BLaER1 (cell line): ENCODE data around the gene TBC1D10A.

Experiments used
- H3K27ac ChIP-seq: shearing (Covaris generic); formaldehyde crosslinking; 2 replicates; pipeline ENCODE4 v1.8.1; 2022
- H3K27me3 ChIP-seq: shearing (Covaris generic); formaldehyde crosslinking; 2 replicates; pipeline ENCODE4 v1.8.1; 2022
- H3K36me3 ChIP-seq: shearing (Covaris generic); formaldehyde crosslinking; 2 replicates; pipeline ENCODE4 v1.8.1; 2022
- H3K4me1 ChIP-seq: shearing (Covaris generic); formaldehyde crosslinking; 2 replicates; pipeline ENCODE4 v1.8.1; 2022
- H3K4me2 ChIP-seq: shearing (Covaris generic); formaldehyde crosslinking; 2 replicates; pipeline ENCODE4 v1.8.1; 2022
- H3K4me3 ChIP-seq: shearing (Covaris generic); formaldehyde crosslinking; 2 replicates; pipeline ENCODE4 v1.8.1; 2022
- H3K9ac ChIP-seq: shearing (Covaris generic); formaldehyde crosslinking; 2 replicates; pipeline ENCODE4 v1.8.1; 2022
- H3K9me3 ChIP-seq: shearing (Covaris generic); formaldehyde crosslinking; 2 replicates; pipeline ENCODE4 v1.8.1; 2022
- H4K20me1 ChIP-seq: shearing (Covaris generic); formaldehyde crosslinking; 2 replicates; pipeline ENCODE4 v1.8.1; 2022
- Cebpa-rat ChIP-seq: shearing (Covaris generic); IDR thresholded peaks from 2 replicates; pipeline ENCODE4 v1.8.1; 2022

The TBC1D10A gene

DNA sequence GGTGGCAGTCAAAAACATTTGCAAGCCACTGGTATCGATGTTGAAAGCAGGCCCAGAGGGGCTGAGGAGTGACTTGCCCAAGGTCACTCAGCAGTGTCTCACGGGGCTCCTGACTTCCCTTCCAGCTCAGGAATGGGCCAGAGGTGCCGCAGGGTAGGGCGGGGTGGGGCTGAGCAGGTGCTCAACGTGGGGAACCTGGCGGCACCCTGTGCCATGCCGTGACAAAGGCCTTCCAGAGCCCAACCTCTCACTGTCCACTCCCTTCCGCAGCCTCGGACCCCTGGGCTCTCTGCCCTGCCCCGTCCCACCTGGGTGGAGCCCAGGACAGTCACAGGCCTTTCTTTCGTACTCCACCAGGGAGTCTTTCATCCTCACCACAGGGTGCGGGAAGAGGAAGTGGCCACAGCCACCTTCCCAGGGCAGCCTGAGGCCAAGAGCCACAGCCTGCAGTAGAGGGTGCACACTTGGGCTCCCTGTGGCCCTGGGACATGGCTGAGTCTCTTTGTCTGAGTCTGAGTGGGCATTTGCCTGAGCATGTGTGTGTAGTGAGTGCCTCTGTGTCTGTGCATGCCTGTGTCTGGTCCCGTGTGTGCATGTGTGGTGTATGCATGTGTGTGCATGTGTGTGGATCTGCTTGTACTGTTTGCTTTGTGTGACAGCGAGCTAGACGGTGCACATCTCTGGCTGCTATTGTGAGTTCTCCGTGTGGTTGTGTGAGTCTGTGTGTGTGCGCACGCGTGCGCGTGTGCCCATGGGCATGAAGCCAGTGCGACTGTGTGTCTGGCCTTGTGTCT lies 74.1 kb downstream of the TBC1D10A start:
- Histone ChIP-seq H3K9me3 (no peaks in the 10 kb centered on the region), H3K36me3 (no peaks in the 10 kb centered on the region), H3K27me3 (peaks cover 9% of the 10 kb centered on the region), H3K4me1 (peaks cover 67% of the 10 kb centered on the region), H3K4me3 (no peak overlapping the region), H3K27ac (0 out of 2 replicates have a peak overlapping the region, but pooled peaks have one; percentile 30), H3K4me2 (peak overlapping the region; percentile 78), H3K9ac (no peak overlapping the region), H4K20me1 (no peaks in the 10 kb centered on the region)
- TF ChIP-seq Cebpa-rat = no peak

DNA sequence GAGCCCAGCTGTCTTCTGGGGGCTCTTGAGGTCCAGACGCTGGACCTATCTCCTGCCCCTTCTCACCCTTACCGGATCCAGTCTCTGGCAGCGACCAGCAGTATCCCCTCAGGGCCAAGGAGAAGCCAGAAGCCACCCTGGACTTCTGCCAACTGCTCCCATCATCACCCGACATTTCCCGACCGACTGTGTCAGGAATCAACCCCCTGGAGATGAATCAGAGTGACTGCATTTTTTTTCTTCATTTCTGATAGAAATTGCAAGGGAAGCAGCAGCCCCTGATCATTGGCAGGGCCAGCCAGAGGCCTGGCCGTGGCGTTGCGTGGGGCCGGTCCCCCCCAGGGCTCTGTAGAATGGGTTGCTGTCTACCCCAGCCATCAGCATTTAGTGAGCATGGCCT lies 75.0 kb downstream of the TBC1D10A start:
- no peak overlapping the region for H3K4me2 ChIP-seq
- peaks cover 65% of the 10 kb centered on the region for H3K4me1 ChIP-seq
- peaks cover 18% of the 10 kb centered on the region for H3K27me3 ChIP-seq
- H3K36me3 ChIP-seq = no peaks in the 10 kb centered on the region
- no peaks in the 10 kb centered on the region for H4K20me1 ChIP-seq
- H3K9me3 ChIP-seq = no peaks in the 10 kb centered on the region
- TF ChIP-seq Cebpa-rat = no peak
- H3K4me3 ChIP-seq = no peak overlapping the region
- no peak overlapping the region for H3K9ac ChIP-seq
- no peak overlapping the region for H3K27ac ChIP-seq

DNA sequence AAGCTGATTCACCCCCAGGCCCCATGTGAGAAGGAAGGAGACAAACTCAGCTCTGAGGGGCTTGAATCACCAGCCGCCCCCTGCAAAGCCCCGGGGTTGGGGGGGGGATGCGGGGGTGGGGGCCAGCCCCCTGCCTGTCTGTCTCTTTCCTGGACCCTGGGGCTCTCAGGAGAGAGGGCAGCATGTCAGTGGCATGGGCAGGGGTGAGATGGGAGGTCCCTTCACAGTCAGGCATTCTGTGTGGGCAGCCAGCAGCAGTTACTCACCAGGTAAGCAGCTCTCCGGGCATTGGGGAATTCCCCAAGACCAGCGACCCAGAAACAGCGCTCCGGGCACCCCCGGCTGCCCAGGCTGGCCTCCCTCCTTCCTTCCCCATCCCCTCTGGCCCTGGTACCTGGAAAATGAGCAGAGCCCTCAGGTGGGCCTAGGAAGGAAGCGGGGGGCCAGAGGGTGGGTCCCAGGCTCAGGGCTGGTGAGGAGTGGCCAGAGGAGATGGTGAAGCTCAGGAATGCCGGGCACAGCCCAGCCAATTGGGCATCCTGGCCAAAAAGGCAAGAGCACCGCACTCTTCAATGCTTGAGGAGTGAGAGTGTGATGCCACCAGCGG lies 76.0 kb downstream of the TBC1D10A start:
- H3K9me3 ChIP-seq = no peaks in the 10 kb centered on the region
- TF ChIP-seq Cebpa-rat = no peak
- no peaks in the 10 kb centered on the region for H3K36me3 ChIP-seq
- no peaks in the 10 kb centered on the region for H4K20me1 ChIP-seq
- peaks cover 64% of the 10 kb centered on the region for H3K4me1 ChIP-seq
- no peak overlapping the region for H3K27ac ChIP-seq
- no peak overlapping the region for H3K9ac ChIP-seq
- H3K4me2 ChIP-seq = no peak overlapping the region
- H3K4me3 ChIP-seq = no peak overlapping the region
- peaks cover 28% of the 10 kb centered on the region for H3K27me3 ChIP-seq

DNA sequence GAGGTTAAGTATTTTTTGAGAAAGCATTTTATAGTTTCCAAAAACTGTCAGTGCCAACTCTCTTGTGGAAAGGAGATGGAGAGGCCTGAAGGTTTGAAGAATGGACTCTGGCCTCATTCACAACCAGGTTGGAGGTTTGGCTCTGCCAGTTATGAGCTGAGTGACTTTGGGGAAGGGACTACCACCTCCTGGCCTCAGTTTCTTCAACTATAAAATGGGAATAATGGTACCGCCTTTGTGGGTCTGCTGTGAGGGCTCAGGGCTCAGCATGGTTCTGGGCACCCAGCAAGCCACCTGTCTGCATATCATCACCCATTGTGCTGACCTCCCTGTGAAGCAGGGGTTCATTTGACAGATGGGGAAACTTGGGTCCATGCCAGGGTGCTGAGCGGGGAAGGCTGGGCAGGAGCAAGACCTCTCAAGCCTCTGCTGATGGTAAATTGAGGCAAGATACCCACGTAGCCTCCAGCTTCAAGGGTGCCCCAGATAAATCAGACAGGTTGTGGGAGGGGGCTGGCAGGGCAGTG lies 76.6 kb downstream of the TBC1D10A start:
- H3K4me2 ChIP-seq = peak overlapping the region; percentile 66; the same call in 1 of the 2 replicates
- H3K4me3 ChIP-seq = no peak overlapping the region
- H3K27me3 ChIP-seq = peaks cover 34% of the 10 kb centered on the region
- no peak overlapping the region for H3K27ac ChIP-seq
- H4K20me1 ChIP-seq = no peaks in the 10 kb centered on the region
- H3K9ac ChIP-seq = no peak overlapping the region
- no peaks in the 10 kb centered on the region for H3K9me3 ChIP-seq
- H3K4me1 ChIP-seq = peaks cover 67% of the 10 kb centered on the region
- no peaks in the 10 kb centered on the region for H3K36me3 ChIP-seq
- no peak for TF ChIP-seq Cebpa-rat

DNA sequence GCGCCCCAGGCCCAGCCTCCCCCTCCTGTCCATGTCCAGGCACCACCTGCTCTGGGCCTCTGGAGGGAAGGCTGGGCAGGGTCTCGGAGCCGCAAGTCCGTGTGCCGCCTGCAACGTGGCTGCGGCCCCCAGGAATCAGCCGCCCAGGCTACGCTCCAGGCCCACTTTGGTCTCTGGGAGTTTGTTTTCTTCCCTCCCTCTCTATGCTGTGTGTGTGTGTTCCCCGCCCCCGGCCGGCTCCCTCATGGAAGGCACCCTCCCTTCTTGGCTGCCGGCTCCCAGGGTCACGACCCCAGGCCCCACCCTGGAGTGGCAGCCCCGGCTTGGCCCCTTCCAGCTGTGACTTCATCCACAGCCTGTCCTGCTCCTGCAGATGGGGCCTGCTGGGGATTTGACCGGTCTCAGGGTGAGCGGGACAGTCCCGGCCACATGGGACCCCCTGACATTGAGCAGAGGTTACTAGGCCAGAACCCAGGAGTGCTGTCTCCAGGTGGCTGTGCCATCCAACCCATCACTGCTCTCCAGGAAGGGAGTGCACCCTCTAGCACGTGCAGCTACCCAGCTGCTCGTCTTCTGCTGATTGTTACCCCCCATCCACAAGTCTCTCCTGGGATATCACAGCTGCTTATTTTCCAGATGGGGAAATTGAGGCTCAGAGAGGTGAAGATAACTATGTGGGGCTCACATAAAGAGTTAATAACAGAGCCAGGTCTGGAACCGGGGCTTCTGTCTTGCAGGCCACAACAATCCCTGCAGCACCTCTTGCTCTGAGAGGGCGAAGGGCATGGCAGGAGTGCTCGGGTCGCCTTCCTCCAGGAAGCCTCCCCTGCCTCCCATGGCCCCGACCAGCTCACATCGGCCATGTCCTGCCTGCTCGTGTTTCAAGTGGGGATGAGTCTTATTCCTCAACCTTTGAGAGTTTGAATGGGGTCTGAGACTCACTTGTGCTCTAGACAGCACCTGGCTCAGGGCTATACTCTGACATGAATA lies 77.4 kb downstream of the TBC1D10A start:
- Histone ChIP-seq H3K4me1 (peaks cover 69% of the 10 kb centered on the region), H3K9ac (no peak overlapping the region), H4K20me1 (no peaks in the 10 kb centered on the region), H3K27me3 (peaks cover 40% of the 10 kb centered on the region), H3K27ac (0 out of 2 replicates have a peak overlapping the region, but pooled peaks have one; percentile 13), H3K9me3 (no peaks in the 10 kb centered on the region), H3K4me2 (peak overlapping the region; percentile 66), H3K36me3 (no peaks in the 10 kb centered on the region), H3K4me3 (no peak overlapping the region)
- TF ChIP-seq Cebpa-rat = no peak

DNA sequence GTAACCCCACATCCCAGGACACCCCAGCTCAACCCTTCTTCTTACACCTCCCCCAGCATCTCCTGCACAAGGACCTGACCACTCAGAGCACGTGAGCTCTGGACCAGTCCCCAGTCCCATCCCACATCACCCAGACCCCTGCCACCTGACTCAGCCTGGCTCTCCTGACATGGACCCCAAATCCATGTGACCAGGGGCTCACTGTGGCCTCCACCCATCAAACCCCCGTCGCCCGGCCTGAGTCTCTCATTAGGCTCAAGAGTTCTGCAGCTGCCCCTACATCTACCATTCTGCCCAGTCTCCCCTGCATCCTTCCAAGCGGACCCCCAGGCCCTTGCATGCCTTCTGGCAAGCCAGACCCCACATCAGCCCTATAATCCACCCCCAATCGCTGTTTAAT lies 78.3 kb downstream of the TBC1D10A start:
- peaks cover 63% of the 10 kb centered on the region for H3K4me1 ChIP-seq
- peaks cover 40% of the 10 kb centered on the region for H3K27me3 ChIP-seq
- no peak overlapping the region for H3K27ac ChIP-seq
- TF ChIP-seq Cebpa-rat = no peak
- no peaks in the 10 kb centered on the region for H3K9me3 ChIP-seq
- H3K36me3 ChIP-seq = no peaks in the 10 kb centered on the region
- peak overlapping the region; percentile 66 for H3K4me2 ChIP-seq
- H4K20me1 ChIP-seq = no peaks in the 10 kb centered on the region
- H3K4me3 ChIP-seq = no peak overlapping the region
- H3K9ac ChIP-seq = no peak overlapping the region

DNA sequence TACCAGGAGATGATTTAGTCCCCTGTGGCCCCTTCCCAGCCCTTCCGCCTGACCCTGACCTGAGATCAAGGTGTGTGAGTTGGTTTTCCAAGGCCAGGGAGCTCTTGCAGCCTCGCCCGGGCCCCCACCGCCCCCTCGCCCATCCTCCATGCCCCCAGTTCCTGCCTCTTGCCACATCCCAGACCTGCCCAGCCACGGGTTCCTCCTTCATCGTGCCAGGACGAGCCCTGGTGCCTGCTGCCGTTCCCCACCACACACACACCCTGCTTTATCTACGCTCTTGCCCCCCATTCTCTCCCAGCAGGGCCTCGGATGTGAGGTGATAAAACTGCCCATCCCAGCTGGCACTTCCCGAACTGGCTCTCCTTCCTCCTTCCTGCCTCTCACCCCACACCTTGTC lies 78.8 kb downstream of the TBC1D10A start:
- Histone ChIP-seq H3K4me3 (no peak overlapping the region), H4K20me1 (no peaks in the 10 kb centered on the region), H3K4me2 (peak overlapping the region; percentile 66), H3K27ac (no peak overlapping the region), H3K9ac (no peak overlapping the region), H3K4me1 (peaks cover 58% of the 10 kb centered on the region), H3K36me3 (no peaks in the 10 kb centered on the region), H3K27me3 (peaks cover 40% of the 10 kb centered on the region), H3K9me3 (no peaks in the 10 kb centered on the region)
- no peak for TF ChIP-seq Cebpa-rat

DNA sequence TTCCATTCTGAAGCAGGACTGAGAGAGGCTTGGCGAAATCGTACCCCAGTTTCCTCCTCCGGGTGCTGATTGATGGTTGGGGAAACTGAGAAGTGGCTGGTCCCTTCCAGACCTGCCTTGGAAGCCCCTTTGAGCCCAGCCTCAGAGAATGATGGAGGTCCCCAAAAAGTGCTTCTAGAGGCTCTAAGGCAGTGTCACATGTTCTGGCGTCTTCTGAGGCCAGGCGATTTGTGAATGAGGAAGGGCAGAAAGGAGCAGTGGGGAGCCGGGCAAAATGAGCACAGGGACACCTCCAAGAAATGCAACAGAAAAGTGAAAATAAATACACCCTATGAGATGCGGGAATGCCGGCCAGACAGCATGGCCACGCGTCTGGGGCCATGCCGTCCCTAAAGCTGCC lies 79.2 kb downstream of the TBC1D10A start:
- no peaks in the 10 kb centered on the region for H3K9me3 ChIP-seq
- no peak for TF ChIP-seq Cebpa-rat
- H3K9ac ChIP-seq = no peak overlapping the region
- H3K36me3 ChIP-seq = no peaks in the 10 kb centered on the region
- H4K20me1 ChIP-seq = no peaks in the 10 kb centered on the region
- peaks cover 40% of the 10 kb centered on the region for H3K27me3 ChIP-seq
- H3K4me3 ChIP-seq = no peak overlapping the region
- H3K4me2 ChIP-seq = peak overlapping the region; percentile 99
- H3K27ac ChIP-seq = no peak overlapping the region
- peaks cover 53% of the 10 kb centered on the region for H3K4me1 ChIP-seq

DNA sequence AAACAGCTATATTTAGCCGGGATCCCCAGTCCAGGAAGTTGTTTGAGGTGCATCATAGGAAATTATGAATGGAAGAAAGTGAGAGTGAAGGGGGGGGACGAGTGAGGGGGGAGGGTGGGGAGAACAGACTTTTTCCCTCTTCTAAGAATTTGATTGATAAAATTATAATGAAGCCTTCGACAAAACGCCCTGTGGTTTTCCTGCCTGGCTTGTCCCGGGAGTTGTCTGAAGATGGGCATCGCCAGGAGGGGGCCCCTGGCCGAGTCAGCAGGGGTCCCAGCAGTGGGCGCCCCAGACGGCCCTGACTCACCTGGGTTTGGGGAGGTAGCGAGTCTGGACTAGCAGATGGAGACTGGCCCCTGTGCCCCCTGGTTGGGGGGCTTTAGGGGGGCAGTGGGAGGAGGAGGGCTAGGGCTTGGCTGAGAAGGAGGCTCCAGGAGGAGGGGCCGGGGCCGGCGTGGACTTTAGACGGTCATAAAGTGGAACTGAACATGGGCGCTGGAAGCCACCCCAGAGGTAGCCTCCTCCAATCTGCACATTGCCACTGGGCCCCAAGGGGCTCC lies 79.8 kb downstream of the TBC1D10A start:
- no peak for TF ChIP-seq Cebpa-rat
- peak overlapping the region; percentile 67 for H3K4me3 ChIP-seq
- no peak overlapping the region for H3K27ac ChIP-seq
- no peak overlapping the region for H3K9ac ChIP-seq
- peaks cover 40% of the 10 kb centered on the region for H3K27me3 ChIP-seq
- H3K4me2 ChIP-seq = peak overlapping the region; percentile 99
- peaks cover 51% of the 10 kb centered on the region for H3K4me1 ChIP-seq
- no peaks in the 10 kb centered on the region for H4K20me1 ChIP-seq
- H3K9me3 ChIP-seq = no peaks in the 10 kb centered on the region
- no peaks in the 10 kb centered on the region for H3K36me3 ChIP-seq
